GM18870 (cell line): ENCODE data around the gene HORMAD2.
"Not testable (repeated sequence)": the region's sequence is repeated elsewhere in the genome, so short reads cannot be mapped to it uniquely, and the experiment has no call there.

Experiments
- ATAC-seq: cut with Tn5 transposase; IDR thresholded peaks from one replicate; pipeline ENCODE4 v1.9.1; 2021; ENCODE audit warnings: moderate library complexity; ENCODE audit not compliant: unreplicated experiment

Gene HORMAD2

GRCh38 chr22:30187529-30188407 lies 107.5 kb downstream of the HORMAD2 start:
- ATAC-seq: no peak

GRCh38 chr22:30188911-30189310 lies 108.6 kb downstream of the HORMAD2 start:
- no peak for ATAC-seq

GRCh38 chr22:30190574-30190973 lies 110.3 kb downstream of the HORMAD2 start:
- ATAC-seq: no peak

- no peak for ATAC-seq
Measured at GRCh38 chr22:30191040-30191701, 110.9 kb downstream of the HORMAD2 start.

- ATAC-seq: no peak
Measured at GRCh38 chr22:30192427-30192826, 112.2 kb downstream of the HORMAD2 start.

GRCh38 chr22:30193031-30193775 lies 112.9 kb downstream of the HORMAD2 start:
- no peak for ATAC-seq

- no peak for ATAC-seq
Measured at GRCh38 chr22:30195245-30196140, 115.2 kb downstream of the HORMAD2 start.

- no peak for ATAC-seq
Measured at GRCh38 chr22:30196141-30196879, 116.0 kb downstream of the HORMAD2 start.

GRCh38 chr22:30196880-30197336 lies 116.6 kb downstream of the HORMAD2 start:
- ATAC-seq: no peak

- no peak for ATAC-seq
Measured at GRCh38 chr22:30197389-30197788, 117.1 kb downstream of the HORMAD2 start.

- no peak for ATAC-seq
Measured at GRCh38 chr22:30198152-30198825, 118.0 kb downstream of the HORMAD2 start.

- no peak for ATAC-seq
Measured at GRCh38 chr22:30198921-30199320, 118.7 kb downstream of the HORMAD2 start.

- ATAC-seq: not testable (repeated sequence)
Measured at GRCh38 chr22:30200905-30201304, 120.6 kb downstream of the HORMAD2 start.

- no peak for ATAC-seq
Measured at GRCh38 chr22:30201945-30202344, 121.7 kb downstream of the HORMAD2 start.

- no peak for ATAC-seq
Measured at GRCh38 chr22:30202531-30203006, 122.3 kb downstream of the HORMAD2 start.

GRCh38 chr22:30204015-30204741 lies 123.9 kb downstream of the HORMAD2 start:
- ATAC-seq: no peak

GRCh38 chr22:30204742-30205111 lies 124.5 kb downstream of the HORMAD2 start:
- no peak for ATAC-seq
